HEK293 (cell line): ENCODE measurements around the gene PPP6R3.

Source experiments
- BCL6B ChIP-seq: fragments of 450-650 bp; formaldehyde crosslinking; IDR thresholded peaks from 2 replicates; pipeline ENCODE4 v1.5.1; 2017; ENCODE audit warnings: missing biosample characterization, missing genetic modification characterization
- HOXD13 ChIP-seq: sonication (generic); formaldehyde crosslinking; IDR thresholded peaks from 2 replicates; pipeline ENCODE4 v1.8.0; 2022; ENCODE audit warnings: missing genetic modification reagents, borderline replicate concordance
- INSM2 ChIP-seq: fragments of 450-650 bp; formaldehyde crosslinking; IDR thresholded peaks from 2 replicates; pipeline ENCODE4 v1.5.1; 2016; ENCODE audit warnings: missing biosample characterization, missing genetic modification characterization
- OVOL3 ChIP-seq: fragments of 450-650 bp; formaldehyde crosslinking; IDR thresholded peaks from 2 replicates; pipeline ENCODE4 v1.5.1; 2016; ENCODE audit warnings: missing biosample characterization, missing genetic modification characterization
- SALL2 ChIP-seq: fragments of 450-650 bp; formaldehyde crosslinking; IDR thresholded peaks from 2 replicates; pipeline ENCODE4 v1.5.0; 2017; ENCODE audit warnings: missing biosample characterization, mild to moderate bottlenecking, missing genetic modification characterization, borderline replicate concordance
- SP2 ChIP-seq: fragments of 450-650 bp; formaldehyde crosslinking; IDR thresholded peaks from 2 replicates; pipeline ENCODE4 v1.5.1; 2016; ENCODE audit warnings: missing biosample characterization, missing genetic modification characterization
- YY2 ChIP-seq: fragments of 450-650 bp; formaldehyde crosslinking; IDR thresholded peaks from 2 replicates; pipeline ENCODE4 v1.5.1; 2016; ENCODE audit warnings: missing biosample characterization, missing genetic modification characterization
- ZBTB10 ChIP-seq: fragments of 450-650 bp; formaldehyde crosslinking; IDR thresholded peaks from 2 replicates; pipeline ENCODE4 v1.5.1; 2016; ENCODE audit warnings: missing biosample characterization, missing genetic modification characterization
- ZBTB20 ChIP-seq: fragments of 450-650 bp; formaldehyde crosslinking; IDR thresholded peaks from 2 replicates; pipeline ENCODE4 v1.5.1; 2016; ENCODE audit warnings: missing biosample characterization, missing genetic modification characterization
- ZBTB49 ChIP-seq: fragments of 450-650 bp; formaldehyde crosslinking; IDR thresholded peaks from 2 replicates; pipeline ENCODE4 v1.5.1; 2016; ENCODE audit warnings: missing biosample characterization, missing genetic modification characterization, low read depth
- ZIC2 ChIP-seq: fragments of 450-650 bp; formaldehyde crosslinking; IDR thresholded peaks from 2 replicates; pipeline ENCODE4 v1.5.1; 2016; ENCODE audit warnings: missing biosample characterization, missing genetic modification characterization
- ZNF138 ChIP-seq: fragments of 450-650 bp; formaldehyde crosslinking; IDR thresholded peaks from 2 replicates; pipeline ENCODE4 v1.5.1; 2016; ENCODE audit warnings: missing biosample characterization, missing genetic modification characterization, borderline replicate concordance
- ZNF175 ChIP-seq: fragments of 450-650 bp; formaldehyde crosslinking; IDR thresholded peaks from 2 replicates; pipeline ENCODE4 v1.5.1; 2016; ENCODE audit warnings: missing biosample characterization, missing genetic modification characterization
- ZNF202 ChIP-seq: fragments of 450-650 bp; formaldehyde crosslinking; IDR thresholded peaks from 2 replicates; pipeline ENCODE4 v1.5.1; 2016; ENCODE audit warnings: missing biosample characterization, missing genetic modification characterization, borderline replicate concordance
- ZNF280D ChIP-seq: fragments of 450-650 bp; formaldehyde crosslinking; IDR thresholded peaks from 2 replicates; pipeline ENCODE4 v1.5.1; 2016; ENCODE audit warnings: missing biosample characterization, missing genetic modification characterization
- ZNF560 ChIP-seq: fragments of 450-650 bp; formaldehyde crosslinking; IDR thresholded peaks from 2 replicates; pipeline ENCODE4 v1.5.1; 2017; ENCODE audit warnings: missing biosample characterization, missing genetic modification characterization, borderline replicate concordance
- ZNF610 ChIP-seq: fragments of 450-650 bp; formaldehyde crosslinking; IDR thresholded peaks from 2 replicates; pipeline ENCODE4 v1.5.1; 2016; ENCODE audit warnings: missing biosample characterization, missing genetic modification characterization, borderline replicate concordance
- ZNF629 ChIP-seq: fragments of 450-650 bp; formaldehyde crosslinking; IDR thresholded peaks from 2 replicates; pipeline ENCODE4 v1.5.1; 2017; ENCODE audit warnings: missing biosample characterization, missing genetic modification characterization
- ZNF639 ChIP-seq: fragments of 450-650 bp; formaldehyde crosslinking; IDR thresholded peaks from 2 replicates; pipeline ENCODE4 v1.5.1; 2016; ENCODE audit warnings: missing biosample characterization, missing genetic modification characterization
- ZNF701 ChIP-seq: fragments of 450-650 bp; formaldehyde crosslinking; IDR thresholded peaks from 2 replicates; pipeline ENCODE4 v1.5.1; 2016; ENCODE audit warnings: missing biosample characterization, missing genetic modification characterization
- ZNF707 ChIP-seq: fragments of 450-650 bp; formaldehyde crosslinking; IDR thresholded peaks from 2 replicates; pipeline ENCODE4 v1.5.1; 2016; ENCODE audit warnings: missing biosample characterization, missing genetic modification characterization
- ZNF747 ChIP-seq: fragments of 450-650 bp; formaldehyde crosslinking; IDR thresholded peaks from 2 replicates; pipeline ENCODE4 v1.5.1; 2016; ENCODE audit warnings: missing biosample characterization, missing genetic modification characterization
- ZNF776 ChIP-seq: fragments of 450-650 bp; formaldehyde crosslinking; IDR thresholded peaks from 2 replicates; pipeline ENCODE4 v1.5.0; 2017; ENCODE audit warnings: missing biosample characterization, missing genetic modification characterization, borderline replicate concordance
- ZSCAN23 ChIP-seq: fragments of 450-650 bp; formaldehyde crosslinking; IDR thresholded peaks from 2 replicates; pipeline ENCODE4 v1.5.1; 2016; ENCODE audit warnings: missing biosample characterization, missing genetic modification characterization
- ZSCAN5A ChIP-seq: fragments of 450-650 bp; formaldehyde crosslinking; IDR thresholded peaks from 2 replicates; pipeline ENCODE4 v1.5.1; 2016; ENCODE audit warnings: missing biosample characterization, missing genetic modification characterization

The PPP6R3 gene

GRCh38 chr11:68659158-68659921 is 198.8 kb downstream of the PPP6R3 start (continued):
- no peak for TF ChIP-seq ZBTB49 (tag by site-specific recombination)
- TF ChIP-seq ZNF610 = 0 out of 2 replicates have a peak, but pooled peaks have one; percentile 27
- TF ChIP-seq ZNF560 (tag by site-specific recombination) = no peak
- no peak for TF ChIP-seq ZNF639 (tag by site-specific recombination)
- no peak for TF ChIP-seq ZNF776 (tag by site-specific recombination)
- TF ChIP-seq INSM2 (tag by site-specific recombination) = peak; percentile 79
- TF ChIP-seq ZNF701 (tag by site-specific recombination) = no peak
- TF ChIP-seq HOXD13 (CRISPR knock-in tag) = no peak
- peak; percentile 79 for TF ChIP-seq ZIC2
- TF ChIP-seq OVOL3 = no peak
- TF ChIP-seq SP2 (tag by site-specific recombination) = no peak
- no peak for TF ChIP-seq ZNF280D
- TF ChIP-seq ZBTB20 (tag by site-specific recombination) = peak; percentile 62; the same call in 1 of the 2 replicates
- TF ChIP-seq ZNF629 (tag by site-specific recombination) = peak; percentile 75
- TF ChIP-seq ZSCAN23 = no peak
- no peak for TF ChIP-seq SALL2 (tag by site-specific recombination)
- TF ChIP-seq ZBTB10 (tag by site-specific recombination) = no peak
- no peak for TF ChIP-seq ZNF202
- no peak for TF ChIP-seq ZSCAN5A (tag by site-specific recombination)
- no peak for TF ChIP-seq ZNF747 (tag by site-specific recombination)
- no peak for TF ChIP-seq ZNF707 (tag by site-specific recombination)
- no peak for TF ChIP-seq BCL6B (tag by site-specific recombination)
- no peak for TF ChIP-seq ZNF175 (tag by site-specific recombination)
- no peak for TF ChIP-seq ZNF138 (tag by site-specific recombination)
- TF ChIP-seq YY2 (tag by site-specific recombination) = no peak
